HG03558 (cell line): ENCODE data around the gene ACOX3.

Experiments used
- ATAC-seq: cut with Tn5 transposase; IDR thresholded peaks from one replicate; pipeline ENCODE4 v1.9.1; 2021; ENCODE audit warnings: moderate number of reproducible peaks; ENCODE audit not compliant: unreplicated experiment; ENCODE audit errors: extremely low read depth

ACOX3 gene

GRCh38 chr4:8328866-8329559, 111.5 kb downstream of the ACOX3 start:
- ATAC-seq = no peak

GRCh38 chr4:8328456-8328855, 112.1 kb downstream of the ACOX3 start:
- ATAC-seq = no peak

- ATAC-seq = no peak
Observed at GRCh38 chr4:8326206-8326605, 114.3 kb downstream of the ACOX3 start.

GRCh38 chr4:8325291-8325973, 115.1 kb downstream of the ACOX3 start:
- ATAC-seq = no peak

- no peak for ATAC-seq
Observed at GRCh38 chr4:8324640-8325239, 115.8 kb downstream of the ACOX3 start.

- ATAC-seq = no peak
Observed at GRCh38 chr4:8323947-8324555, 116.5 kb downstream of the ACOX3 start.

GRCh38 chr4:8322794-8323704, 117.5 kb downstream of the ACOX3 start:
- no peak for ATAC-seq

GRCh38 chr4:8321771-8322170, 118.8 kb downstream of the ACOX3 start:
- no peak for ATAC-seq

GRCh38 chr4:8321220-8321619, 119.3 kb downstream of the ACOX3 start:
- ATAC-seq = no peak

- no peak for ATAC-seq
Observed at GRCh38 chr4:8320386-8320750, 120.2 kb downstream of the ACOX3 start.

GRCh38 chr4:8319731-8320385, 120.7 kb downstream of the ACOX3 start:
- no peak for ATAC-seq

- no peak for ATAC-seq
Observed at GRCh38 chr4:8319061-8319460, 121.5 kb downstream of the ACOX3 start.

- ATAC-seq = no peak
Observed at GRCh38 chr4:8318509-8318908, 122.0 kb downstream of the ACOX3 start.

GRCh38 chr4:8317474-8317873, 123.0 kb downstream of the ACOX3 start:
- no peak for ATAC-seq

- no peak for ATAC-seq
Observed at GRCh38 chr4:8316911-8317351, 123.6 kb downstream of the ACOX3 start.
